Prostate gland (tissue), 2 donors: Measurements from ENCODE around the gene SULF2.

Experiments used
- CTCF ChIP-seq, 4 experiments: fragments of 200-600 bp in 2 of 4; fragments of 450-650 bp in 2 of 4; sonication (generic) in 2 of 4; IDR thresholded peaks; 1 replicate in 3 of 4; 2 replicates in 1 of 4; pipeline ENCODE4 v1.5.1; 2016 to 2019; ENCODE audit warnings: antibody characterized with exemption in 4 of 4, mild to moderate bottlenecking in 2 of 4, moderate library complexity in 2 of 4
- POLR2A ChIP-seq: fragments of 450-650 bp; IDR thresholded peaks from one replicate; pipeline ENCODE4 v1.6.1; 2016; ENCODE audit warnings: antibody characterized with exemption, mild to moderate bottlenecking

GRCh38 chr20:47669489-47669888 is 115.8 kb downstream of the SULF2 start:
- TF ChIP-seq POLR2A (no peak), CTCF (IDR thresholded peaks at IDR 0.05) (no peak)
